GM19455 (cell line): ENCODE measurements around the gene SNX24.
"Not testable (repeated sequence)": the region's sequence is repeated elsewhere in the genome, so short reads cannot be mapped to it uniquely, and the experiment has no call there.

Source experiments
- ATAC-seq: cut with Tn5 transposase; IDR thresholded peaks from one replicate; pipeline ENCODE4 v1.9.1; 2021; ENCODE audit not compliant: unreplicated experiment

The SNX24 gene, protein sequence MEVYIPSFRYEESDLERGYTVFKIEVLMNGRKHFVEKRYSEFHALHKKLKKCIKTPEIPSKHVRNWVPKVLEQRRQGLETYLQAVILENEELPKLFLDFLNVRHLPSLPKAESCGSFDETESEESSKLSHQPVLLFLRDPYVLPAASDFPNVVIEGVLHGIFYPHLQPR

DNA sequence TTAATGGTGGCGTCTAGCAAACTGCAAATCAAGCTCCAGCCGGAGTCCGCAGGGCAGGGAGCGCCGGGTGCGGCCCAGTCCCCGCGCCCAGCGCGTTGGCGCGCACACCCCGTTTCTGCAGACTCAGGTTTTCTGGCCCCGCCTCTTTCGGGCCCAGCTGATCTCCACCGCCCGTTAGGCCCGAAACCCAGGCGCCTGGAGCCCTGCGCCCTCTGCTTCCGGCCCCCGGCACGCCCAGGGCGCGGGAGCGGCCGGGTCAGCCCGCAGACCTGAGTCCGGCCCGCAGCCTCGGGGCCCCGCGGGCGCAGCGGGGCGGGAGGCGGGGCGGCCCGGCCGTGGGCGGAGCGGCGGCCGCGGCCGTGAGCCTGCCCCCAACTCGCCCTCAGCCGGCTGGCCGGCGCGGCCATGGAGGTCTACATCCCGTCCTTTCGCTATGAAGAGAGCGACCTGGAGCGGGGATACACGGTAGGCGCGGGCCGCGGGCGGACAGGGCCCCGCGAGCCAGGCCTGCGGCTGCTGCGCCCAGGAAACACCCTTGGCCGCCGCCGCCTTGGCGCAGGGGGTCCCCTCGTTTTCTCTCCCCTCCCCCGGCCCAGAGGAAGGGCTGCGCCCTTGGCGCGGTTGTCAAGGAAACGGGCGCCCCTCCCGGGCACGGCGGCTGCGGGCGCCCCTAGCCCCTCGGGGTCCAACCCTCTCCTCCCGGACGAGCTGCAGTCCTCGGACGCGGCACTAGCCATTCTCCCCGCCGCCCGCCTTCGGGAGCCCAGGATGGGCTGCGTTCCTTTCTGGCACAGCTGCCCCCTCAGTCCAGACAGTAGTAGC is at the start of gene SNX24:
SNX24 (plus strand) TSS at position 385 of the 822 bp plus-strand sequence; CDS start at position 406, 21 bp downstream.
- ATAC-seq, result peak; percentile 86

DNA sequence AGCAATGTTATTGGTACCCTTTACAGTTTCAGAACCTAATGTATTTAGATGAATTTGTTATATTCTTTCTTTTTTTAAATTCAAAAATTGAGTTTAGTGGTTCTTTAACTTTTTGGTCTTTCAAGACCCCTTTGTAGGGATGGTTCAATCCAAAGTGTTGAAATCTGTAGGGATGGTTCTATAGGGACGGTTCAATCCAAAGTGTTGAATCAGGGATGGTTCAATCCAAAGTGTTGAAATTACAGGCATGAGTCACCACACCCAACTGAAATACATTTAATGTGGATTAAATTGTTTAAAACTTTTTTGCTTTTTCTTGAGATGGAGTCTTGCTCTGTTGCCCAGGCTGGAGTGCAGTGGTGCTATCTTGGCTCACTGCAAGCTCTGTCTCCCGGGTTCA is 39.9 kb upstream of the SNX24 start:
- no peak for ATAC-seq

DNA sequence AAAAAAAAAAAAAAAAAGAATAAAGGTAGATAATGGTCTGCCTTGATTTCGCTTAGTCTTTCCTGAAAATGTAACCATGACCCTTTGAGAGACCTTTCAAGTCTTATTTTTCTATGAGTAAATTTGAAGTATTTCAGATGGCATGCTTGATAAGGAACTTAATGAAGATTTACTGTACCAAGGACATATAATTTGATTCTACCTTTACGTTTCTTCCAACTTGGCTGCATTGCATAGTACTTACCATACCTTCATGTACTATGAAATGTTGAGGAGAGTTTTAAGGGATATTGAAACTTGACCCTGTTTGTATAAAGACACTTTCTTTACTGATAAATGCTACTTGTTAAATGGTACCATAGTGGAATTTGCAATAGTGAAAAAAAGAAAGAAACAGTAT is 35.0 kb upstream of the SNX24 start:
- no peak for ATAC-seq

DNA sequence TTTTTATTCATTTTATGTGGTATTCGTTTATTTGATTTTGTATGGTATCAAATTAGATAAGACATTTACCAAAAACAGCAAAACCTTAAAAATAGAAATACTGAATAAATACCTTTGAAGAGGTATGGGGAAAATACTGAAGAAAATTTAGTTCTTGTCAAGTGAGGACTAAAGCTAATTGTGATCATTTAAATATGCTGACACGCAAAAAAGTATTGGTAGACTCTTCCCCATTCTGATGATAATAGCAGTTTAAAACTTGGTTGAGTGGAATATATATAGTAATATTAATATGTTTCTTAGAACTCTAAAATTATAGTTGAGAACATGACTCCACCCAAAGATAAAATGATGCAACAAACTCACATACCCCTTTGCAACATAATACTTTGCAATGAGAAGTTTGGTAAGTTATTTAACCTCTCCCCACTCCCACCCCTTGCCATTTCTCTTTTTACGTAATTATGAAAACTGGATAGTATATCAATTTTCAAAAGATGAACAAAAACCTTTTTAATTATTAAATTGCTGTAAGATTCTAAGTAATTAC is 30.1 kb upstream of the SNX24 start:
- no peak for ATAC-seq

DNA sequence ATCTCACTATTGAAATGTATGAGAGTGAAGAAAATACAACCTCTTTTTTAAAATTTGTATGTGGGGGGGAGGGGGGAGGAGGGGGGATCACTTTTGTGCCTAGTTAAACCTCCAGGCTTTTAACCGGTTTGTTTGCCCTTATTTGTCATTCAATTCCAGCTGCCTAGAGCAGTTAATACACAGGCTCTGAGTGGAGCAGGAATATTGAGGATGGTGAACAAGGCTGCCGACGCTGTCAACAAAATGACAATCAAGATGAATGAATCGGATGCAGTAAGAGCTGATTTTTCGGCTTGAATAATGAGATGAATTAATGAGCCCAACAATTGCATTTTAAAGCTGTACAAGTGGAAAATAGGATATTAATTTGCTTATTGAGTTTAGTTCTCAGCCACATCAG is 28.7 kb upstream of the SNX24 start:
- ATAC-seq, result no peak

DNA sequence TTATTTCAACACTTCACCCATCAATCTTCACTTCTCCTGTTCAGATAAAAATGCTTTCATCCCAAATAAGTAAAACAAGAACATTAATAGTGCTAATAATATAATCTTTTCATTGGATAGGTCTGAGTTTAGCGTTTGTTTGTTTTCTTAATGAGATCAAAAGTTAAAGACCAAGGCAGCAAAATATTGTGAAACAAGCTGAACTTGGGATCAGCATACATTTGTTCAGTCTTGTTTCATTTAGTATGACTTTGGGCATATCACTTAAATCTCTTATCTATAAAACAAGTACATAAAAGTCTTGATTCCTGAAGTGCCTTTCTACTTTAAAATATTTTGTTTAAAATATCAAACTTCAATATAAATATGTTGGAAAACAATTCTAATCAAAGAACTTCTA is 13.4 kb upstream of the SNX24 start:
- ATAC-seq, result no peak

DNA sequence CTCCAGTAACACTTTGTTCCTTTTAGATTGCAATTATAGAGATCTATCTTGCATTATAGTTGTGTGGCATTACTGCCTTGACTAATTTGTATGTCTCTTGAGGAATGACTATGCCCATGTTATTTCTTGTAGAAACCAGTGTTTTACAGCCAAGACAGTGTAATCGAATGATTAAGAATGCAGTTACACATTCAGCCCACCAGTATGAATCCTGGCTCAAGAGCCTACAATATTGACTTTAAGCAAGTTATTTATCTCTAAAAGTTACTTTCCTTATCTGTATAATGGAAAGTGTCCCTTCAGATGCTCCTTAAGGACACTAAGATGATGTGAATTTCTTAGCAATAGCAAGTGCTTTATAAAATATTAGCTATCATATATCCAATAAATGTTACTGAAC is 9.7 kb upstream of the SNX24 start:
- no peak for ATAC-seq

DNA sequence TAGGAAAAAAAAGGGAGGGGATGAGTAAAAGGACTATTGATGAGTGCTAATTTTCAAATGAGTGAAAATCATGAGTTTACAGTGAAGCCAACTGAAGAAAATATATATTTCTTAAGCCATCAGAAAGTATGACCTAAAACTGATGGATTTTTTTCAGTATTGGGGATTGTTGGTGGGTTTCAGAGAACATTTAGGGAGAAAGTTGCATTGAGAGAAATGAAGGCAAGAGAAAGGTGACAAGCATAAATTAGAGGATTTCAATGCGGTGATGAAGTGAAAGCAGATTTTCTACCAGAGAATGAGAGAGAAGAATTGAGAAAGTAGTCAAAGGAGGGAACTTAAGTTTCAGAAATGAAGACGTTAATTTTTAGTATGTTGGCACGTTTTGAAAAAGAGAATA is 8.5 kb upstream of the SNX24 start:
- ATAC-seq, result no peak

DNA sequence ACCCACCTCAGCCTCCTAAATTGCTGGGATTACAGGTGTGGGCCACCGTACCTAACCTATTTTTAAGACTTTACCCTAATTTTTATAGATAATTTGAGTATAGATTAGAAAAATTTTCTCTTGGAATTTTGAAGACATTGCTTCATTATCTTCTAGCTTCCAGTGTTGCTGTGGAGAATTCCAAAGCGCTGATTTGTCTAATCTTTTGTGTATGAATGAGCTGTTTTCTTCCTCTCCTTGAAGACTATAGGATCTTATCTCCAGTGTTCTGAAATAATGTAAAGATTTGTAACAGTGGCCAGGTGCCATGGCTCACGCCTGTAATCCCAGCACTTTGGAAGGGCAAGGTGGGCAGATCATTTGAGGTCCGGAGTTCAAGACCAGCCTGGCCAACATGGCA is 5.7 kb upstream of the SNX24 start:
- ATAC-seq, result no peak

DNA sequence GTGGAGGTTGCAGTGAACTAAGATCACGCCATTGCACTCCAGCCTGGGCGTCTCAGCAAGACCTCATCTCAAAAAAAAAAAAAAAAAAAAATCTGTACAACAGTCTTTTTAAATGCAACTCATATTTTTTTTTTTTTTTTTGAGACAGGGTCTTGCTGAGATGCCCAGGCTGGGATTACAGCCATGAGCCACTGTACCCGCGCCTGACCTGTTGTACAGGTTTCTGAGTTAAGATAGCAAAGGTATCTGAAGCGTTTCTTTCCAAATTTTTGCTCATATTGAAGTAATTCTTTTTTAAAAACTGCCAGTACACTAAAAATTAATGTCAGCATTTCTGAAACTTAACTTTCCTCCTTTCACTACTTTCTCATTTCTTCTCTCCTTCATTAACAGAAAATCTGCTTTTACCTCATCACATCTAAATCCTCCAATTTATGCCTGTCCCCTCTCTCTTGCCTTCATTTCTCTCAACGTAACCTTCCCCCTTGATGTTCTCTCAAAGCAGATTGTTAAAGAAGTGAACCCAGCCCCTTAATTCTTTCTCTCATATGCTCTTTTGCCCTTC is 3.3 kb upstream of the SNX24 start:
- ATAC-seq, result no peak

DNA sequence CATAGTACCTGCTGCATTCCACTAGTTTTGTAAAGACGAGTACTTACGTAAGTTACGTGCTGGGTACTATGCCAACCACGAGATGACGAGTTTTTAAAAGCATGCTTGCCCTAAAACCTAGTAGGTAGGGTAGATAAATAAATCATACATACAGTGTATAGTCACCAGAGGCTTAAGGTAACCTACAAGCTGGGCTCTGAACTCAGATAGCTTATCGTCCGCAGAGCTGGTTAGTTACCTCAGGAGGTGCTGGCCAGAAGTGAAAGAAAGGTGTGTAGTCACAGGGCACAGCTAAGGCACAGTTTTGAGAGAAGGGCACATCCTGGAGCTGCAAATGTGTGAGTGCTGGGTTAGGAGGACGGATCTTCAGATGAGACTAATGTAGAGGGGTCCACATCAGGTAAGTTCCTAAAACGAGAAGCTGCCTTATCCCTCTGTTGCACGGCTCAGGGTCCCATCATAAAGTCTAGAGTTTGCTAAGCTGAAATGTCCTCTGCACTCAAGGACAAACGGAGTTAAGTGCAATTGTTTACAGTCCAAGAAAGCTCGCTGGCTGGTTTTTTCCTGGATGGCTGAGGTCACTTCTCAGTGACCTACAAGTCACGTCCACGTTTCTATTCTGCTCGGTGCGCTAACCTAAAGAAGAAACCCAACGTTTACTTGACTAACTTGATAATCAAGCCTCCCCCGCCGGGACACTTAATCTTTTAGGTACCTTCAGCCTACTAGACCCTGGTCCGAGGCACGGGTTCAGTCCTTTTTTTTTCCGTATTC is 1.1 kb upstream of the SNX24 start:
- ATAC-seq, result no peak

DNA sequence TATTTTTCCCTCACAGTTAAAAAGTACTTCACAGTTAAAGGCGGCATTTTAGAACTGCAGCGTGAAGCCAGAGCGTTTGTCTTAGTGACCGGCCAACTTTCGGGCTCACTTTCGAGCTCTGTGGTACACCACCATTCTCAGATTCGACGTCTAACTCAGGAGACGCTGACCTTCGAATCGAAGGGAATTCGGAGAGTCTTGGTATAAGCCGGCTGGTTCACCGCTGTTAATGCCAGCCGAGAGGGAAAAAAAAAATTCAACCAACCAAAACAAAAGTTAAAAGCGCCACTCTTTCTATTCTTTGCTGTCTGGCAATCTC is 544 bp upstream of the SNX24 start:
- peak; percentile 56 for ATAC-seq

DNA sequence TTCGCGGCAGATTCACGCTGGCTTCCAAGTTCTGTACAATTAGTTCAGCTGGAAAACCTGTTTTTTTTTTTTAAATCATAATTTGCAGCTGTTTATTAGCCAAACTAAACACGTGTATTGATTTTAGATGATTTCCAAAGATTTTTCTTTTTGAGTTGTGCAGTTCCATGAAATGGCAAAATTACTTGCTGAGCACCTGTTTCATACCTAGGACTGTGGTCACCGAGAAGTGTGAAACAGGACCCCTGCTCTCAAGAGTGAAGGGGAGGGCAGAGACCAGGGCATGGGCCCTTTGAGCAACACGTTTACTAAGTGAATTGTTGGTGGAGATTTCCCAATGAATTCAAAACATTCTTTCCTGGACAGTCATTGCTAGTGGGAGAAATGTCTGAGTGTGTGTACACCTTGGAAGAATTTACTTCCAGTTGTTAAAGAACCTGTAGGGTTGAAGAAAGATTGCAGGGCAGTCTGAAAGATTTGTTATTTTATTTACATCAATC is 688 bp downstream of the SNX24 start:
- ATAC-seq, result no peak

DNA sequence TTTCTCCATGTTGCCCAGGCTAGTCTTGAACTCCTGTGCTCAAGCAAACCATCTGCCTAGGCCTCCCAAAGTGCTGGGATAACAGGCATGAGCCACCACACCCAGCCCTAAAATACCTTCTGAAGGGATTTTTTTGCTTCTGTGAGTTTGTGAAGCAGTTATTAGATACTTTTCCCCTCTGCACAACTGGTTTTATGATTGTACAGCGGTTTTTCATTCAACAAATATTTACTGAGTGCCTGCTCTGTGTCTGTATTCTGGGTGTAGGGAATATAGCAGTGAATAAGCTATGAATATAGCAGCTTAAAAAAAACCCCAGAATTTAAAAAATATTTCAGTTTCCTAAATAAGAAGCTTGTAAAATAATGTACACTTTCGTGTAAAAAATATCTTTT is 2.3 kb downstream of the SNX24 start:
- no peak for ATAC-seq

DNA sequence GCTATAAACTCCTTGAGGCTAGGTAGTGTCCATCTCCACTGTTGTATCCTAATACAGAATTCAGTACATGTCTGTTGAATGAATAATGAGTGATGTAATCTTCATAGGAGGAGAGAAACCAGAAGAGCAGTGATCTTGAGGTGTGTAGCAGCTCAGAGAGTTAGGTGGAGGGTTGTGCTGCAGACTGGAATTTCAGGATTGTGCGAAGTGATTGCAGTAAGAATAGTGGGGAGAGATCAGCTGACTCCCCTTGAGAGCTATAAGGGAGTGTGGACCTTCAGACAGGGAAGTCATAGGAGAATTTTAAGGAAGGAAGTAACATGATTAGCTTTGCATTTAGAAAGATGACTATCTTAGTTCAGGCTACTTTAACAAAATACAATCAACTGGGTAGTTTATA is 4.4 kb downstream of the SNX24 start:
- ATAC-seq, result no peak

DNA sequence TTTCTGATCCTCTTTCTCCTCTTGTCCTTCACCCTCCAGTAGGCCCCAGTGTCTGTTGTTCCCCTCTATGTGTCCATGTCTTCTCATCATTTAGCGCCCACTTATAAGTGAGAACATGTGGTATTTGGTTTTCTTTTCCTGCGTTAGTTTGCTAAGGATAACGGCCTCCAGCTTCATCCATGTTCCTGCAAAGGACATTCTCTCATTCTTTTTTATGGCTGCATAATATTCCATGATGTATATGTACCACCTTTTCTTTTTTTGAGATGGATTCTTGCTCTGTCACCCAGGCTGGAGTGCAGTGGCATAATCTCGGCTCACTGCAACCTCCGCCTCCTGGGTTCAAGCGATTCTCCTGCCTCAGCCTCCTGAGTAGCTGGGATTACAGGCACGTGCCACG is 12.1 kb downstream of the SNX24 start:
- not testable (repeated sequence) for ATAC-seq

DNA sequence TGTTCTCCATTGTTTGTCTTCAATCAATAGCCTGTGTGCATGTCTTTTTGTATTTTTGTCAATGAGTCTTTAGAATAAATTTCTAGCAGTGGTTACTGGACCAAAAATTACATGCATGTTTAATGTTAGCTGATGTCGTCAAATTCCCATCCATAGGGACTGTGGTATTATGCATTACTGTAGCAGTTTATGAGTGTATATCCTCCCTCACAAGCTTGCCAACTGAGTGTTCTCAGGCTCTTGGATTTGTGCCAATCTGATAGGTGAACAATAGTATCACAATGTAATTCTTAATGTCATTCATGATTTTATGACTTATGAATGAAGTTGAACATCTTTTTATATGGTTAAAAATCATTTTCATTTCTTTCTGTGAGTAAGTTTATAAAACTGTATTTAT is 13.0 kb downstream of the SNX24 start:
- no peak for ATAC-seq

DNA sequence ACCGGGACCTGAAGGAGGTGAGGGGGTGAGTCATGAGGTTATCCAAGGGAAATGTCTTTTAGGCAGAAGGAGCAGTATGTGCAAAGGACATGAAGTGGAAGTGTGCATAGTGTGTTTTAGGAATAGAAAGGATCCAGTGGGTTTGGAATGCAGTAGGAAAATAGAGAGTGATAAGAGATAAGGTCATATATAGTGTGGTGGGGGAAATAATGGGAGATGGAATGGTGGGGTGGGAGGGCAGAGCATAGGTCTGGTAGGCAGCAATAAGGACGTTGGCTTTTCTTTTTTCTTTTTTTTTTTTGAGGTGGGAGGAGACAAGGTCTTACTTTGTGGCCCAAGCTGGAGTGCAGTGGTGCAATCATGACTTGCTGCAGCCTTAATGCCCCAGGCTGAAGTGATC is 17.8 kb downstream of the SNX24 start:
- no peak for ATAC-seq

DNA sequence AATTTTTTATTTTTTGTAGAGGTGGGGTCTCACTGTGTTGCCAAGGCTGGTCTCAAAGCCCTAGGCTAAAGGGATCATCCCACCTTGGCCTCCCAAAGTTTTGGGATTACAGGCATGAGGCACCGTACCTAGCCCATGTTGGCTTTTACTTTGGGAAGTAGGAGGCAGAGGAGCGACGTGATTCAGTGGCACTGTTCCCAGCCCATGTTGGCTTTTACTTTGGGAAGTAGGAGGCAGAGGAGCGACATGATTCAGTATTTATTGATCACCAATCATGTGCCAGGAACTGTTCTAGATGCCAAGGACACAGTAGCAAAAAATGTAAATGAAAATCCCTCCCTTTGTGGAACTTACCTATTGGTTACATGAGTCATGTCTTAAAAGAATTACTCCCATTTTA is 18.3 kb downstream of the SNX24 start:
- ATAC-seq, result no peak

DNA sequence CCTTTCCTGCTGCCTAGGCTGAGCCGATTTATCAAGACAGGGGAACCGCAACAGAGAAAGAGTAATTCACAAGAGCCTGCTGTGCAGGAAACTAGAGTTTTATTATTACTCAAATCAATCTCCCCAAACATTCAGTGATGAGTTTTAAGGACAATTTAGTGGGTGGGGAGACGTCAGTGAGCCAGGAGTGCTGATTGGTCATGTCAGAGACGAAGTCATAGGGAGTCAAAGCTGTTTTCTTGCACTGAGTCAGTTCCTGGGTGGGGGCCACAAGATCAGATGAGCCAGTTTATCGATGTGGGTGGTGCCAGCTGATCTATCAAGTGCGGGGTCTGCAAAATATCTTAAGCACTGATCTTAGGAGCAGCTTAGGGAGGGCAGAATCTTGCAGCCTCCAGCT is 19.0 kb downstream of the SNX24 start:
- ATAC-seq, result no peak

DNA sequence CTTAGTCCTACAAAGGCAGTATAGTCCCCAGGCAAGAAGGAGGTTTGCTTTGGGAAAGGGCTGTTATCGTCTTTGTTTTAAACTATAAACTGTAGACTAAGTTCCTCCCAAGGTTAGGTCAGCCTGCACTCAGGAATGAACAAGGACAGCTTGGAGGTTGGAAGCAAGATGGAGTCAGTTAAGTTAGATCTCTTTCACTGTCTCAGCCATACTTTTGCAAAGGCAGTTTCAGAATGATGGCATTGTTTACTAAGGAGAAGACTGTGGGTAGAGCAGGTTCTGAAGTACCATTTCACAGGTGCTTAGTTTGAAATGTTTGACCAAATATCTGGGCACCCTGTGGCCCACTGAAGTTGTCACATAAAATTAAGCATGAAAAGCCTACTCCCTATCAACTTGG is 19.4 kb downstream of the SNX24 start:
- ATAC-seq, result no peak
